ENCODE data around the gene HMGXB3. TPM values are rescaled to one million over a fixed set of nuclear protein-coding genes. Genes with fewer than 3 reads are reported as not detected.
"Not testable (repeated sequence)": the region's sequence is repeated elsewhere in the genome, so short reads cannot be mapped to it uniquely, and the experiment has no call there.

Gene HMGXB3
- polyA plus RNA-seq, 1 donor = 17.5 TPM

- no peak for DNase-seq (ENCODE audit: low read depth)
Measured at GRCh38 chr5:150082889-150083288, 82.3 kb downstream of the HMGXB3 start.

DNA sequence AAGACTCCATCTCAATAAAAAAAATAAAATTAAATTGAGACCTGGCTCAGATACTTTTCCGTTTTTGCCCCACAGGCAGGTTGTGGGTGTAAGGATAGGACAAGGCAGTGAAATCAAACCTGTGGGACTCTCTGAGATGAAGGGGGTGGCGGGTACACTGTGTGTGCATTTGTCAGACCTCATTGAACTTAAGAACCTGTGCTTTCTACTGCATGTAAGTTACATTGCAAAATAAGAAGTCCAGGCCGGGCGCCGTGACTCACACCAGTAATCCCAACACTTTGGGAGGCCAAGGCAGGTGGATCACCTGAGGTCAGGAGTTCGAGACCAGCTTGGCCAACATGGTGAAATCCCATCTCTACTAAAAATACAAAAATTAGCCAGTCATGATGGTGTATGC is 84.2 kb downstream of the HMGXB3 start:
- DNase-seq (ENCODE audit: low read depth) = not testable (repeated sequence)

- DNase-seq (ENCODE audit: low read depth) = no peak
Measured at GRCh38 chr5:150085191-150085912, 84.8 kb downstream of the HMGXB3 start.

GRCh38 chr5:150085950-150086715 is 85.6 kb downstream of the HMGXB3 start, which contains the start of gene CSF1R:
Gene CSF1R (minus strand): TSS chr5:150086554. CDS start chr5:150086427, 127 bp downstream.
- no peak for DNase-seq (ENCODE audit: low read depth)

DNA sequence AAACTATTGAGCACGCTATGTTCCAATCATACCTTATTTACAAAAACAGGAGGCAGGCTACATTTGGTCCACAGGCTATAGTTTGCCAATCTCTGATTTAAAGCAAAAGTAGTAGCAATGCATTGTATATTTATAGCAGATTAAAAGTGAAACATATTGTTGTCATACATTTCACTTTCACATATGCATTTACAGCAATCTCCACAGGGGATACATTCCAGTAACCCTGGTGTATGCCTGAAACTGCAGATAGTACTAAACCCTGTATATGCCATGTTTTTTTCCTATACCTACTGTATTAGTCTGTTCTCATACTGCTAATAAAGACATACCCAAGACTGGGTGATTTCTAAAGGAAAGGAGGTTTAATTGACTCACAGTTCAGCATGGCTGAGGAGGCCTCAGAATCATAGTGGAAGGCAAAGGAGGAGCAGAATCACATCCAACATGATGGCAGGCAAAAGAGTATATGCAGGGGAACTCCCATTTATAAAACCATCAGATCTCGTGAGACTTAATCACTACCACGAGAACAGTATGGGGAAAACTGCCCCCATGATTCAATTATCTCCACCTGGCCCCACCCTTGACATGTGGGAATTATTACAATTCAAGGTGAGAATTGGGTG is 91.7 kb downstream of the HMGXB3 start:
- no peak for DNase-seq (ENCODE audit: low read depth)

GRCh38 chr5:150097152-150097551 is 96.6 kb downstream of the HMGXB3 start:
- DNase-seq (ENCODE audit: low read depth) = no peak

DNA sequence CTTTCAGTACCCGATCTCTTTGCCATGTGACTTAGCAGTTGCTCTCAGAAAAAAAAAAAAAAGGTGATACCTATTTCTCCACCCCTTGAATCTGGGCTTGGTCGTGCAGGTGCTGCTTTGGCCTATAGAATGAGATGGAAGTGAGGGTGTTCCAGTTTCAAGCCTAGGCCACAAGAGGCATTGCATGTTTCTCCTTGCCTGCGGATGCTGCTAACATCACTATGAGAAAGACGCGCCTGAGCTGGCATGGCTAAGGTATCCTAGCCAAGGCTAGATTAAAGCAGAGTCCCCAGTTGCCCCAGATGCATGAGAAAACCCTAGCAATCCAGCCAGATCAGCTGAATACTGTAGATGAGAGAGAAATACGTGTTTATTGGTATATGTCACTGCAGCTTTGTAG is 100.5 kb downstream of the HMGXB3 start:
- no peak for DNase-seq (ENCODE audit: low read depth)

Other genes with a start within 250 kb of the HMGXB3 start
- gene PDE6A, start 55.9 kb upstream of the HMGXB3 start, polyA plus RNA-seq (ENCODE audit: insufficient read length) = 0.06 TPM
- gene SLC26A2, start 40.0 kb upstream of the HMGXB3 start, polyA plus RNA-seq (ENCODE audit: insufficient read length) = 8.6 TPM
- gene TIGD6, start 85 bp upstream of the HMGXB3 start, polyA plus RNA-seq (ENCODE audit: insufficient read length) = 2.1 TPM
- 22.9 TPM for gene CSF1R, start 85.8 kb downstream of the HMGXB3 start, polyA plus RNA-seq (ENCODE audit: insufficient read length)
- 115 TPM for gene PDGFRB, start 155.1 kb downstream of the HMGXB3 start, polyA plus RNA-seq (ENCODE audit: insufficient read length)
- 0.24 TPM for gene CDX1, start 166.0 kb downstream of the HMGXB3 start, polyA plus RNA-seq (ENCODE audit: insufficient read length)
- 0.30 TPM for gene SLC6A7, start 189.3 kb downstream of the HMGXB3 start, polyA plus RNA-seq (ENCODE audit: insufficient read length)

Data from forelimb muscle (tissue), 1 donor.